Measurements from ENCODE around the gene STIMATE.

- no peak for TF ChIP-seq GATA3 (IDR thresholded peaks at IDR 0.05; ENCODE audit: low read depth, low read length)
- TF ChIP-seq GATA2 (IDR thresholded peaks at IDR 0.05; ENCODE audit: low read depth, low read length) = no peak
Observed at GRCh38 chr3:52904000-52904399, 6.7 kb upstream of the STIMATE start.
